HCT116 (cell line): ENCODE data around the gene WHRN. TPM values are rescaled to one million over a fixed set of nuclear protein-coding genes. Genes with fewer than 3 reads are reported as not detected.

Source experiments
- ATAC-seq: fragments of 200-7000 bp; cut with Tn5 transposase; 2 replicates; pipeline ENCODE4 v1.9.1; 2020; ENCODE audit warnings: mild to moderate bottlenecking, moderate library complexity
- BruUV-seq: library from RNA; stranded (reverse); fragments of 400-500 nt; replicated peaks from 2 replicates; lab custom pipeline; 2021; lab: Mats Ljungman, UMichigan
- CTCF ChIA-PET: fragments of 300-600 bp; sonication (Branson Sonifier 250); formaldehyde crosslinking; loops from one replicate; lab custom pipeline; 2021; ENCODE audit warnings: antibody characterized with exemption; lab: Charles Lee
- POLR2A ChIA-PET: fragments of 300-600, 350-600 bp; sonication (Branson Sonifier 250); formaldehyde crosslinking; loops from one replicate; lab custom pipeline; 2021; ENCODE audit warnings: antibody characterized with exemption; lab: Charles Lee
- RAD21 ChIA-PET, 2 experiments: fragments of 300-600 bp; sonication (Branson Sonifier 250); formaldehyde crosslinking; loops; one replicate each; lab custom pipeline; 2023; ENCODE audit warnings: low total read pairs in 2 of 2; ENCODE audit not compliant: uncharacterized antibody in 2 of 2, unreplicated experiment in 2 of 2, low non-redundant PET in 1 of 2; lab: Charles Lee
- DNase-seq: peaks from one replicate; pipeline ENCODE4 v3.0.0-alpha.2; 2010; ENCODE audit warnings: low read depth, low spot score
- H2AFZ ChIP-seq: fragments of 200-600 bp; shearing (Covaris generic), sonication (generic); 2 replicates; pipeline ENCODE4 v1.6.1; 2017; ENCODE audit warnings: low read depth, mixed run types, mixed read lengths, antibody characterized with exemption, low read length; ENCODE audit not compliant: poor library complexity, severe bottlenecking
- H3K27ac ChIP-seq: 2 replicates; pipeline ENCODE4 v1.5.1; 2012; ENCODE audit warnings: low read depth, low read length
- H3K27me3 ChIP-seq: fragments of 200-600 bp; sonication (generic); 2 replicates; pipeline ENCODE4 v1.6.1; 2016; ENCODE audit warnings: mixed run types, low read length, mixed read lengths; ENCODE audit not compliant: insufficient read depth
- H3K36me3 ChIP-seq, 2 experiments: fragments of 200-500 bp in 1 of 2; fragments of 200-600 bp in 1 of 2; sonication (Bioruptor generic) in 1 of 2; sonication (generic) in 1 of 2; 2 replicates each; pipeline versions ENCODE4 v1.5.1 to v1.6.1; 2014 to 2016; ENCODE audit warnings: low read length in 2 of 2, inconsistent platforms in 1 of 2, mixed read lengths in 1 of 2, mixed run types in 1 of 2; ENCODE audit not compliant: insufficient read depth in 2 of 2, control insufficient read depth in 1 of 2
- H3K4me1 ChIP-seq, 2 experiments: fragments of 200-600 bp in 1 of 2; sonication (generic) in 1 of 2; 2 replicates each; pipeline versions ENCODE4 v1.5.1 to v1.6.1; 2012 to 2017; ENCODE audit warnings: low read length in 2 of 2, inconsistent platforms in 1 of 2, mild to moderate bottlenecking in 1 of 2, mixed read lengths in 1 of 2, mixed run types in 1 of 2, moderate library complexity in 1 of 2; ENCODE audit not compliant: insufficient read depth in 2 of 2, control insufficient read depth in 1 of 2
- H3K4me2 ChIP-seq: fragments of 200-600 bp; sonication (generic); 2 replicates; pipeline ENCODE4 v1.6.1; 2017; ENCODE audit warnings: mixed run types, low read length, mixed read lengths
- H3K4me3 ChIP-seq, 2 experiments: fragments of 200-600 bp in 1 of 2; sonication (generic) in 1 of 2; replicated peaks in 1 of 2; 2 replicates each; pipeline ENCODE4 v1.5.1; 2011 to 2016; ENCODE audit warnings: low read length in 2 of 2, control low read depth in 1 of 2, low read depth in 1 of 2, mild to moderate bottlenecking in 1 of 2, mixed read lengths in 1 of 2, mixed run types in 1 of 2
- H3K79me2 ChIP-seq: fragments of 200-600 bp; sonication (generic); 2 replicates; pipeline ENCODE4 v1.6.1; 2017; ENCODE audit warnings: mild to moderate bottlenecking, mixed run types, low read length, moderate library complexity, mixed read lengths; ENCODE audit not compliant: insufficient read depth
- H3K9ac ChIP-seq: fragments of 200-600 bp; sonication (generic); 2 replicates; pipeline ENCODE4 v1.6.1; 2016; ENCODE audit warnings: low read length, mixed read lengths
- H3K9me2 ChIP-seq: fragments of 200-600 bp; sonication (generic), shearing (Covaris generic); 2 replicates; pipeline ENCODE4 v1.6.1; 2017; ENCODE audit warnings: mixed run types, mild to moderate bottlenecking, moderate library complexity; ENCODE audit not compliant: insufficient read depth
- H3K9me3 ChIP-seq, 2 experiments: fragments of 200-500 bp in 1 of 2; fragments of 200-600 bp in 1 of 2; sonication (Bioruptor generic) in 1 of 2; sonication (generic) in 1 of 2; 2 replicates each; pipeline ENCODE4 v1.6.1; 2014 to 2017; ENCODE audit warnings: low read length in 2 of 2, mixed read lengths in 2 of 2, inconsistent platforms in 1 of 2, low read depth in 1 of 2, mild to moderate bottlenecking in 1 of 2, mixed run types in 1 of 2, moderate library complexity in 1 of 2; ENCODE audit not compliant: control insufficient read depth in 1 of 2, insufficient read depth in 1 of 2
- H4K20me1 ChIP-seq: fragments of 200-600 bp; sonication (generic), shearing (Covaris generic); 2 replicates; pipeline ENCODE4 v1.6.1; 2017; ENCODE audit warnings: mixed run types, mild to moderate bottlenecking, moderate library complexity; ENCODE audit not compliant: insufficient read depth
- ATF3 ChIP-seq: IDR thresholded peaks from 2 replicates; pipeline ENCODE4 v1.6.1; 2012
- CBX3 ChIP-seq: IDR thresholded peaks from 2 replicates; pipeline ENCODE4 v1.6.1; 2012; ENCODE audit warnings: low read depth
- CEBPB ChIP-seq: IDR thresholded peaks from 2 replicates; pipeline ENCODE4 v1.6.1; 2012; ENCODE audit warnings: low read depth
- EGR1 ChIP-seq: IDR thresholded peaks from 2 replicates; pipeline ENCODE4 v1.6.1; 2012; ENCODE audit warnings: low read depth
- ELF1 ChIP-seq: IDR thresholded peaks from 2 replicates; pipeline ENCODE4 v1.6.1; 2012; ENCODE audit warnings: low read depth, borderline replicate concordance
- EZH2 ChIP-seq: fragments of 200-600 bp; sonication (generic); IDR thresholded peaks from 2 replicates; pipeline ENCODE4 v1.6.1; 2017; ENCODE audit warnings: antibody characterized with exemption, mixed run types
- EZH2phosphoT487 ChIP-seq: fragments of 200-600 bp; IDR thresholded peaks from 2 replicates; pipeline ENCODE4 v1.6.1; 2018; ENCODE audit warnings: antibody characterized with exemption, borderline replicate concordance
- FOSL1 ChIP-seq: IDR thresholded peaks from 2 replicates; pipeline ENCODE4 v1.6.1; 2012; ENCODE audit warnings: low read depth
- MAX ChIP-seq: IDR thresholded peaks from 2 replicates; pipeline ENCODE4 v1.6.1; 2012
- POLR2A ChIP-seq: IDR thresholded peaks from 2 replicates; pipeline ENCODE4 v1.7.0; 2011; ENCODE audit warnings: borderline replicate concordance; ENCODE audit not compliant: insufficient read depth, insufficient read length; ENCODE audit errors: extremely low read depth
- POLR2AphosphoS5 ChIP-seq: IDR thresholded peaks from 2 replicates; pipeline ENCODE4 v1.6.1; 2011; ENCODE audit warnings: mild to moderate bottlenecking, low read depth, low read length, moderate library complexity
- RAD21 ChIP-seq: IDR thresholded peaks from 2 replicates; pipeline ENCODE4 v1.6.1; 2012; ENCODE audit warnings: low read depth, mild to moderate bottlenecking
- SIN3A ChIP-seq: IDR thresholded peaks from 2 replicates; pipeline ENCODE4 v1.6.1; 2012; ENCODE audit warnings: low read depth
- SP1 ChIP-seq: IDR thresholded peaks from 2 replicates; pipeline ENCODE4 v1.6.1; 2012; ENCODE audit warnings: low read depth
- SRF ChIP-seq: IDR thresholded peaks from 2 replicates; pipeline ENCODE4 v1.6.1; 2012; ENCODE audit warnings: low read depth
- YY1 ChIP-seq: IDR thresholded peaks from 2 replicates; pipeline ENCODE4 v1.6.1; 2011; ENCODE audit warnings: low read length, low read depth, moderate library complexity, mild to moderate bottlenecking; ENCODE audit not compliant: insufficient replicate concordance; ENCODE audit errors: extremely low read depth
- ZBTB33 ChIP-seq: IDR thresholded peaks from 2 replicates; pipeline ENCODE4 v1.6.1; 2011; ENCODE audit warnings: mild to moderate bottlenecking, low read length, moderate library complexity; ENCODE audit not compliant: insufficient replicate concordance; ENCODE audit errors: extremely low read depth
- ZFX ChIP-seq: fragments of 450-650 bp; IDR thresholded peaks from 2 replicates; pipeline ENCODE4 v1.6.1; 2017
- ZNF274 ChIP-seq: fragments of 200-500 bp; sonication (Bioruptor generic); IDR thresholded peaks from 2 replicates; pipeline ENCODE4 v1.6.1; 2014; ENCODE audit warnings: mild to moderate bottlenecking, low read depth, low read length, inconsistent platforms
- intact Hi-C: fragments of 100-400 bp; cut with micrococcal nuclease; formaldehyde crosslinking; loops from 2 replicates; pipeline ENCODE4 v1.10.0; 2022
- total RNA-seq: library from RNA; stranded (reverse); gene quantifications from one replicate; pipeline ENCODE4 v1.2.1, GENCODE V29; 2021; ENCODE audit not compliant: unreplicated experiment
- TF ChIP-seq, protein P1 (sequence below), 3 experiments: fragments of 200-600 bp in 1 of 3; sonication (generic) in 1 of 3; IDR thresholded peaks in 2 of 3; conservative IDR thresholded peaks in 1 of 3; 2 replicates each; pipeline ENCODE4 v1.5.1; 2012 to 2017; ENCODE audit warnings: low read depth in 2 of 3, low read length in 2 of 3, antibody characterized with exemption in 1 of 3, borderline replicate concordance in 1 of 3, control low read depth in 1 of 3, mild to moderate bottlenecking in 1 of 3, mixed read lengths in 1 of 3, mixed run types in 1 of 3, moderate library complexity in 1 of 3; ENCODE audit not compliant: insufficient read depth in 1 of 3

WHRN gene
- total RNA-seq, 1 experiment from 2014 or later: 12.8 TPM

DNA sequence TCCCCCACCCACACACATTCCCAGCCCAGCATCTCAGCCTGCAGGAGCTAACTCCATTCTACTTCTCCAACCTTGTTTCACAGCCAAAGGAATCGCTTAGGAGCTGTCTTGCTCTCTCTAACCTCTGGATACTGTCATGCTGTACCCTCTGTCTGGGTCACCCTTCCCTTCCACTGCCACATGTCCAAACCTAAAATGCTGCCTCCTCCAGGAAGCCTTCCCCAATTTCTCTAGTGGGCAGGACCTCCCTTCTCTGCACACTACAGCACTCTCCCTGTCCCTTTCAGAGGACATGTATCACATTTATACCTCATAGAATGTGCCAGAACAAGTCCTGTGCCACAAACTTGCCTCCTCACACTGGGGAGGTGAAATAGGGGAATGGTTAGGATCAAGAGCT lies 30.8 kb downstream of the WHRN start:
- H3K4me3 ChIP-seq: no peak overlapping the region
- TF ChIP-seq ZNF274 (no peak), CBX3 (no peak), MAX (no peak), SIN3A (no peak), EGR1 (no peak), SRF (no peak), ZBTB33 (no peak), SP1 (no peak), YY1 (no peak), FOSL1 (no peak), ELF1 (no peak), EZH2phosphoT487 (no peak), ZFX (no peak), EZH2 (no peak), ATF3 (no peak), POLR2A (no peak), CEBPB (no peak), RAD21 (no peak), POLR2AphosphoS5 (no peak)
- TF ChIP-seq, protein P1, sequence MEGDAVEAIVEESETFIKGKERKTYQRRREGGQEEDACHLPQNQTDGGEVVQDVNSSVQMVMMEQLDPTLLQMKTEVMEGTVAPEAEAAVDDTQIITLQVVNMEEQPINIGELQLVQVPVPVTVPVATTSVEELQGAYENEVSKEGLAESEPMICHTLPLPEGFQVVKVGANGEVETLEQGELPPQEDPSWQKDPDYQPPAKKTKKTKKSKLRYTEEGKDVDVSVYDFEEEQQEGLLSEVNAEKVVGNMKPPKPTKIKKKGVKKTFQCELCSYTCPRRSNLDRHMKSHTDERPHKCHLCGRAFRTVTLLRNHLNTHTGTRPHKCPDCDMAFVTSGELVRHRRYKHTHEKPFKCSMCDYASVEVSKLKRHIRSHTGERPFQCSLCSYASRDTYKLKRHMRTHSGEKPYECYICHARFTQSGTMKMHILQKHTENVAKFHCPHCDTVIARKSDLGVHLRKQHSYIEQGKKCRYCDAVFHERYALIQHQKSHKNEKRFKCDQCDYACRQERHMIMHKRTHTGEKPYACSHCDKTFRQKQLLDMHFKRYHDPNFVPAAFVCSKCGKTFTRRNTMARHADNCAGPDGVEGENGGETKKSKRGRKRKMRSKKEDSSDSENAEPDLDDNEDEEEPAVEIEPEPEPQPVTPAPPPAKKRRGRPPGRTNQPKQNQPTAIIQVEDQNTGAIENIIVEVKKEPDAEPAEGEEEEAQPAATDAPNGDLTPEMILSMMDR (IDR thresholded peaks at IDR 0.05 in 2 of 3, conservative IDR thresholded peaks at IDR 0.05 in 1 of 3; ENCODE audit: borderline replicate concordance in 1 of 3, insufficient read depth in 1 of 3, low read depth in 2 of 3, low read length in 2 of 3): no peak
- TF ChIP-seq, all 23 proteins: peak for 0
- no peaks in the 10 kb centered on the region for H3K79me2 ChIP-seq
- intact Hi-C loops: no loop called here
- H3K27ac ChIP-seq: no peak overlapping the region
- H2AFZ ChIP-seq: no peak overlapping the region
- ChIA-PET CTCF (no interaction called here), RAD21 (no interaction called here), POLR2A (no interaction called here)
- DNase-seq (no peak), ATAC-seq (no peak)
- H4K20me1 ChIP-seq: no peaks in the 10 kb centered on the region
- no peaks in the 10 kb centered on the region for H3K27me3 ChIP-seq
- no peak overlapping the region for H3K4me2 ChIP-seq
- no peaks in the 10 kb centered on the region for H3K36me3 ChIP-seq
- H3K9ac ChIP-seq: no peak overlapping the region
- no peaks in the 10 kb centered on the region for H3K4me1 ChIP-seq
- H3K9me3 ChIP-seq: no peaks in the 10 kb centered on the region
- no peaks in the 10 kb centered on the region for H3K9me2 ChIP-seq
- no TSS peak for BruUV-seq
